T-helper 2 cell treated with Interferon-gamma antibody and Interleukin-4, amounts not matched to agents 5 μg/mL and 100 μg/mL, for 36 hours (primary cell): ENCODE results near the gene JAM3.
A peak's percentile ranks its signal among the peaks of the same experiment; 100 is the strongest.

ENCODE experiments used
- DNase-seq: peaks from one replicate; pipeline ENCODE4 v3.0.0; 2021; ENCODE audit warnings: low spot score
- H3K27ac Mint-ChIP-seq: one replicate; pipeline ENCODE4 v1.8.0; 2021; ENCODE audit warnings: mild to moderate bottlenecking, mixed read lengths
- H3K27me3 Mint-ChIP-seq: one replicate; pipeline ENCODE4 v1.8.0; 2021; ENCODE audit warnings: low read depth, mixed read lengths
- H3K36me3 Mint-ChIP-seq: one replicate; pipeline ENCODE4 v1.8.0; 2021; ENCODE audit warnings: low read depth, mixed read lengths
- H3K4me1 Mint-ChIP-seq: one replicate; pipeline ENCODE4 v1.8.0; 2021; ENCODE audit warnings: low read depth, mixed read lengths
- H3K4me3 Mint-ChIP-seq: one replicate; pipeline ENCODE4 v1.8.0; 2022; ENCODE audit warnings: mild to moderate bottlenecking, moderate library complexity, mixed read lengths
- H3K9me3 Mint-ChIP-seq: one replicate; pipeline ENCODE4 v1.8.0; 2021; ENCODE audit warnings: mixed read lengths

The JAM3 gene

DNA sequence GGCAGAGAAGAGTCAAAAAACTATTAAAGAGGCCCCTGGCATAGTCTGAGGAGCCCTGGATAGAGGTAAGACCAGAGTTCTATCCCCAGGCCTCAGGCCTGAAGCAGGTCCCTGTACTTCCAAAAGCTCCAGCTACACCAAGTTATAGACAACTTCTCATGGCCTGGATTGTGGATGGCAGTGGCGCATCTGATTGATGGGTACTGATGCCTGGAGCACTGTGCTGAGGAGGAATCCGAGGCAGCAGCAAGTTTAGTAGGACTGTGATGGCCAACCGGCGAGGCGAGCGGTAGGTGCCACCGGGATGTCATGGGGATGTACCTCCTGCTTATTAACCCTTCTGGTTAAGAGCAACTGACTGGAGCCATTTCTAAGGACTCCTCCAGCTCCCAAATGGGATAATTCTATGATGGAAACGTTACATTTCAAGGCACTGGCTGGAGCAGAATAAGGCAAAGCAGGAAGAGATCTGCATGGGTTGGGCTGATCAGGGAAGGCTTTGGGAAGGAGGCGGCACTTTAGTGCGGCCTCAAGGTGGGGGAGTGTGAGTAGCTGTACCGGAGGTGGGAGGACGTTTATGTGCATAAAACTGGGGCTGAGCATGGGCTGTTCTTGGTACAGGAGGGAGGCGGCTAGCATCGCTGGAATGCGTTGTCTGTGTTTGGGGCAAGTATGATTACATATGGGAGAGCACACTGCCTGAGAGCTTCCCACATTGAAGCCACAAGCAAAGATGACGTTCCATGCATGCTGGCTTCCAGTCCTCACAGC lies 24.2 kb upstream of the JAM3 start:
- Mint-ChIP-seq H3K9me3 (no peaks in the 10 kb centered on the region), H3K27me3 (peaks cover 12% of the 10 kb centered on the region), H3K27ac (no peak overlapping the region), H3K4me3 (no peak overlapping the region), H3K36me3 (no peaks in the 10 kb centered on the region), H3K4me1 (peaks cover 7% of the 10 kb centered on the region)
- DNase-seq: no peak

DNA sequence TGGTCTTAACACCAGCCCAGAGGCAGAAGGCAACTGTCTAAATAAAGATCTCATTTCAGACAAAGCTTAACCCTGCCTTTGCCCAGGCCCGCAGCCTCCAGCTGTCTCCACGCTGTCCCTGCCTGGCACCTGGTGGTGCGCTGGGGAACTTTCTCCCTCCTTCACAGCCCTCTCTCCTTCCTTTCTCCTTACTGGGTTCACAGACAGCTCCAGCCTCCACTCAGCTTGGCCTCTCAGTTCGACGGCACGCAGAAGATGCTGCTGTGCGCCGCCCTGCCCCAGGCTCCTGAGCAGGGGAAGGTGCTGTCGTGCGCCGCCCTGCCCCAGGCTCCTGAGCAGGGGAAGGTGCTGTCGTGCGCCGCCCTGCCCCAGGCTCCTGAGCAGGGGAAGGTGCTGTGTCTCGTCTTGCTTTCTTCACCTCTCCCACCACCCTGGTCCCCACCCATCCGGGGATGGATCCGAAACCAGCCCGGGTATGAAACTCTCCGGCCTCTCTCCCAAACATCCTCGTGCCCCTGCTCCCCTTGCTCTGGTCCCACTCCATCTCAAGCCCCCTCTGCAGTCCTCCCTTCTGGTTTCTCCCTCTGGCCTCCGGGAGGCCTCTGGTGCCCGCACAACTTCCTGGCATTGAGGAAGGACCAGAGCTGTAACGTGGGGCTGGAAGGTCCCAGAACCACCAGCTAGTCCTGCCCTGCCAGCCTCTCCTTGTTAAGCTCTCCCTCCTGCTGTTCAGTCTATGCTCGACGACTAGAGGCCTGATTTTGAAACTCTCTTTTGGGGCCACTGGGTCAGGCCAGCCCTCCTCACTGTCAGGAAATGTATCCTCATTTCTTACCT lies 22.9 kb upstream of the JAM3 start:
- H3K27me3 Mint-ChIP-seq: peaks cover 17% of the 10 kb centered on the region

DNA sequence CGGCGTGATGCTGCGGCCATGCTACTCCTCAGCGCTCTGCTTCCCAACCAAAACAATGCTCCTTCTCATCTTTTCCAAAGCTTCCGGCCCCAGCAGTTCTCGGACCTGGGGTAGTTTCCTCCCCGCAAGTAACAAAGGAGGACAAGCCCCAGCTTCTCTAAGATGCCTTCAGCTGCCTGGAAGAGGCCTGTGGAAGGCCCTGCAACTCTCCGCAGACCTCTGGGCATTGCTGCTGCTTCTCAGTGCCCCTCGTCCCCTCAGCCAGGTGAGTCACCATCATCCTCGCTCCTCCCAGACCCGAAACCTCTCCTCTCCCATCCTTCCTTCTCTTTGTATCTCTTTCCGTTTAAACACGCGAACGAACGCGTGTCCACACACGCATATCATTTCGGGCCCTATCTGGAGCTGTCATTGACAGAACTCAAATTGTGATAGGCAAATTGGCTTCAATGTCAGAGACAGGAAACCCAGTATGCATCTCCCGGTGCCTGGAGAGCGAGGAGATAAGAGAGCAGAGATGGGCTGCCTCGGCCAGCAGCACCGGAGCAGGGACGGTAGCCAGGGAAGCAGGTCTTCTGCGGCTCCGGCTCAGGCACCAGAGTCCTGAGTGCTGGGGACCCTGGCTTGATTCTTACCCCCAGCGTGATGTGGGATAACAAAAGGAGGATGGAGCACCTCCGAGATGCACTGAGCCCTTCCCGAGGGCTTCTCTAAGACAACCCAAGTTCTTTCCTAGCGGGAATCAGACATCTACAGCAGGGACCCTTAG lies 22.0 kb upstream of the JAM3 start:
- no peaks in the 10 kb centered on the region for H3K9me3 Mint-ChIP-seq
- peaks cover 10% of the 10 kb centered on the region for H3K4me1 Mint-ChIP-seq
- H3K27me3 Mint-ChIP-seq: peaks cover 17% of the 10 kb centered on the region
- H3K4me3 Mint-ChIP-seq: no peak overlapping the region
- no peak for DNase-seq
- H3K27ac Mint-ChIP-seq: no peak overlapping the region
- no peaks in the 10 kb centered on the region for H3K36me3 Mint-ChIP-seq

More for the DNA sequence above, 22.9 kb upstream of the JAM3 start:
- H3K9me3 Mint-ChIP-seq: no peaks in the 10 kb centered on the region
- no peak overlapping the region for H3K4me3 Mint-ChIP-seq
- H3K27ac Mint-ChIP-seq: no peak overlapping the region
- peaks cover 10% of the 10 kb centered on the region for H3K4me1 Mint-ChIP-seq
- no peaks in the 10 kb centered on the region for H3K36me3 Mint-ChIP-seq
- DNase-seq: no peak

DNA sequence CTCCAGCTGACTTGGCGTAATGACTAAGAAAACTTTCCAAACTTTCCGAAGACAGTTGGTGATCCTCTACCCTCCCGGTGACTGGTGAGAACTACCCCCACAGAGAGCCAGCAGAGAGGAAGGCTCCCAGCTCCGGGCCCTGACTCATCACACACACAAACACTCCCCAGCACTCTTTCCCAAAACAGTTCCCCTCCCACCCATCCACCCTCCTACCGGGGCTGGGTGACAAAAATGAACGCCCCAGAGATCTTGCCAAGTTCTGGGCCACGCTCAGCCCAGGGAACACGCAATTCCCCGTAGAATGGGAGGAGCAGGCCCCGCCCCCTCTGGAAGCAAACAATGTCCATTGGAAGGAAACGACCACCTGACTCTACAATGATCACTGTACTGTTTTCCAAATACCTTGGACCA lies 21.3 kb upstream of the JAM3 start:
- H3K4me1 Mint-ChIP-seq: peaks cover 10% of the 10 kb centered on the region
- no peak for DNase-seq

DNA sequence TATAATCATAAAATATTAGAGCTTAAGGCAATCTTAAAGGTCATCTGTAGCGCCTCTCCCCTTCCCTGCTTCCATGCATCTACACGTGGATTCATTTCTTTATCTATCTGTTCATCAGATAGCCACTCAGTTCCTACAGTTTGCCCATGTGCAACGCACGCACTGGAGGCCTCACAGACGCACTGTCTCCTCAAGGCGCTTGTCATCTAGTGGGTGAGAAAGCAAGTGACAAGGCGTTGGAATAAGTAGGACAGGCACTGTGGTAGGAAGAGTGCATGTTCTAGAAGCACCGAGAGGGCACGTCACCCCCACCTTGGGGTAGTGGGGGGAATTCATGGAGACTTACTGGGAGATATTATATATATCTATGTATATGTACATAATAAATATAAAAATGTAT lies 20.8 kb upstream of the JAM3 start:
- Mint-ChIP-seq H3K4me1 (peaks cover 10% of the 10 kb centered on the region), H3K27ac (no peak overlapping the region)

More for the DNA sequence above, 21.3 kb upstream of the JAM3 start:
- H3K9me3 Mint-ChIP-seq: no peaks in the 10 kb centered on the region
- H3K4me3 Mint-ChIP-seq: no peak overlapping the region
- peaks cover 17% of the 10 kb centered on the region for H3K27me3 Mint-ChIP-seq
- H3K36me3 Mint-ChIP-seq: no peaks in the 10 kb centered on the region
- no peak overlapping the region for H3K27ac Mint-ChIP-seq

DNA sequence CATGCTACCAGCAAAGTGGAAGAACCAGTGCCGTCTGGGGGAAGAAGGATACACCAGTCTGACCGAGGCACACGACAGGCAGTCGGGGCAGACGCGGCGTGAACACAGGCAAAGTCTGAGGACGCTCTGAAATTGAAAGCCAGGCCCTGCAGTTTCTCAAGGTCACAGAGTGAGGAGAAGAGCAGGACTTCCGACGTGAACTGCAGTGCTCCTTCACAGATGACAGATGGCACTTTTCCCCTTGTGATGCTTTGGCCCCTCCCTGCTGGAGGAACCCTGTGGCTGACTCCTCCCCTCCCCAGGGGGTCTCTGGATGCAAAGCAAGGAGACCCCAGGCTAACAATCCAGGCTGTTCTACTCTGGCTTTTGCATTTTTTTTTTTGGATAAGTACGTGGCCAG lies 19.6 kb upstream of the JAM3 start:
- H3K4me1 Mint-ChIP-seq: peaks cover 10% of the 10 kb centered on the region
- DNase-seq: no peak
- no peaks in the 10 kb centered on the region for H3K9me3 Mint-ChIP-seq
- no peaks in the 10 kb centered on the region for H3K36me3 Mint-ChIP-seq
- no peak overlapping the region for H3K4me3 Mint-ChIP-seq
- H3K27me3 Mint-ChIP-seq: peaks cover 17% of the 10 kb centered on the region
- H3K27ac Mint-ChIP-seq: no peak overlapping the region

More for the DNA sequence above, 20.8 kb upstream of the JAM3 start:
- H3K9me3 Mint-ChIP-seq: no peaks in the 10 kb centered on the region
- peaks cover 17% of the 10 kb centered on the region for H3K27me3 Mint-ChIP-seq
- DNase-seq: no peak
- no peaks in the 10 kb centered on the region for H3K36me3 Mint-ChIP-seq
- no peak overlapping the region for H3K4me3 Mint-ChIP-seq

DNA sequence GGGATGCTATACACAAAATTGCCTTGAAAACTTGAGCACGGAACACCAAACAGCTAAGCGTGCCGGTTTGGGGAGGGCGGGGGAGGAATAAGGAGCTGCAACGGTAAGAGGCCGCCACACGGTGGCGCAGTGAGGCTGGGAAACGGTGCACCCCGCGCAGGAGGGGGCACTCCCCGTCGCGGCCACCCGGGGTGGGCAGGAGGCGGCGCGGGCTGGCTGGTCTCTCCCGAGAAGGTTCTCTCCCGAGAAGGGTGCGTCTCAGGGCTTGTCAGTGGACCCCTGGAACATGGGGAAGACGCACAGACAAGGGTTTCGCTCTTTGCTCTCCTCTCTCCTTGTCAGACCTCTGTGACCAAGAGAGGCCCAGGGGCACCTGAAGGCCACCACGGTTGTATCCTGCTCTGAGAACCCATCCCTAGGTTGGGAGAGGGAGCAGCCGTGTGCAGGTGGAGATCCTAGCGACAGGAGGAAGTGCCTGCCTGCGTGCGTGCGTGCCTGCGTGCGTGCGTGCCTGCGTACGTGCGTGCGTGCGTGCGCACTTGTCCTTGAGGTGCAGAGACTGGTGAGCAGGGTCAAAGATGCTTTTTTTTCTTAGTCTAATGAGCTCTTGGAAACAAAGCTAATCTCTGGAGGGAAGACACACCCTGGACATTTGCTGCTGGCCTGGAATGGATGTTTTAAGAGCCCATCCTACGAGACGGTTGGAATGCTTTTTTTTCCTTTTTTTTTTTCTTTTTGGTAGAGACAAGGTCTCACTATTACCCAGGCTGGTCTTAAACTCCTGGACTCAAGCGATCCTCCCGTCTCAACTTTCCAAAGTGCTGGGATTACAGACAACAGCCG lies 18.1 kb upstream of the JAM3 start:
- peaks cover 17% of the 10 kb centered on the region for H3K27me3 Mint-ChIP-seq
- DNase-seq: peak; percentile 62
- no peak overlapping the region for H3K4me3 Mint-ChIP-seq
- no peak overlapping the region for H3K27ac Mint-ChIP-seq
- H3K9me3 Mint-ChIP-seq: no peaks in the 10 kb centered on the region
- no peaks in the 10 kb centered on the region for H3K36me3 Mint-ChIP-seq
- peaks cover 10% of the 10 kb centered on the region for H3K4me1 Mint-ChIP-seq

DNA sequence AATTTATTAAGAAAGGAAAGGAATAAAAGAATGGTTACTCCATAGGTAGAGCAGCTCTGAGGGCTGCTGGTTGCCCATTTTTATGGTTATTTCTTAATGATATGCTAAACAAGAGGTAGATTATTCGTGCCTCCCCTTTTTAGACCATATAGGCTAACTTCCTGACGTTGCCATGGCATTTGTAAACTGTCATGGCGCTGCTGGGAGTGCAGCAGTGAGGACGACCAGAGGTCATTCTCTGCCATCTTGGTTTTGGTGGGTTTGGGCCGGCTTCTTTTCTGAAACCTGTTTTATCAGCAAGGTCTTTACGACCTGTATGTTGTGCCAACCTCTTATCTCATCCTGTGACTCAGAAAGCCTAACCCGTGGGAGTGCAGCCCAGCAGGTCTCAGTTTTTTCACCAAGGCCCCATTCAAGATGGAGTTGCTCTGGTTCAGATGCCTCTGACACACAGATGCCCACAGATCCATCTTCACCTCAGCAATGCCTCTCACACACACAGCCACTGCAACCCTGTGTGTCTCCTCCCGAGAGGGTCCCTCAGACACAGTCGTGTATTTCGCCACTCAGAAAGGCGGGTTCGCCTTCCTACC lies 16.4 kb upstream of the JAM3 start:
- Mint-ChIP-seq H3K9me3 (no peaks in the 10 kb centered on the region), H3K4me3 (no peak overlapping the region)

DNA sequence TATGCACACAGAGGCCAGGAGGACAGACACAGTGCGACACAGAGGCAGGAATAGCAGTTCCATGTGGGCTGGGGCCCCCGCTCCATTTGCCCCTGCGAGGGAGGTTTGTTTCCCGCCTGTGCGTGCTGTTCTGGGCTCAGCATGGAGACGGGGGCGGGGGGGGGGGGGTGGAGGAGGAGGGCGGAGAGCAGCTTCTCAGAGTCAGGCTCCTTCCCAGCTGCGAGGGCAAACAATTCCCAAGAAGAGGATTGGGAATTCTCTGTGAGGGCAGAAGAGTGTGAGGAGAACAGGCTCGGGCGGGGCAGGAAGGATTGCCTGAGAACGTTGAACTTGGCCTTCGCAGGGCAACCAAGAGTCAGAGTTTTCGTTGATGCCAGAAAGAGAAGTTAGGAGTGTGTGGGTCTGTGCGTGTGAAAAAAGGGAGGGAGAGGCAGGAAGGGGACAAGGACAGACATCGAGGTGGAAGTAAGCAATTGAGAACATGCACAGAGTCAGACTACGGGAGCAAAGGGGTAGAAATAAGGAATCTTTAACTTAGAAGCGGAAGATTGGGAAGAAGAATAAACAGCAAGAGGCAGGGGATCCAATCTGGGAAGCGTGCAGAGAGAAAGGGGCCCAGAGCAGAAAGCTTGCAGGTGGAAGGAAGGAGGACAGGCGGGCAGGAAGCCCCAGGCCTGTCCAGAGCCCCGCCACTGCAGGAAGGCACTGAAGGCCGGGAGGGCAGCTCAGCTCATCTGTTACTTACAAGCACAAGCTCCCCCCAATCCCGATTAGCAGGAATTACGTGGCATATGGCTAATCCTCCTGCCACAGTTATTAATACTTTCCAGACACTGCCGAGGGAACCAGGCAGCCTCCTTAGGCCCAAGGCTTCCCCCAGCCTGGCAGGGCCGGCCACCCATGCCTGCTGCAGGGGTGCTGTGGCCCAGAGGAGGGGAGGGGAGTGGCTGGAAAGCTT lies 15.6 kb upstream of the JAM3 start:
- Mint-ChIP-seq H3K36me3 (peaks cover 3% of the 10 kb centered on the region), H3K4me3 (no peak overlapping the region), H3K9me3 (no peaks in the 10 kb centered on the region), H3K27ac (no peak overlapping the region), H3K27me3 (peaks cover 19% of the 10 kb centered on the region), H3K4me1 (peaks cover 12% of the 10 kb centered on the region)
- DNase-seq: no peak

More for the DNA sequence above, 16.4 kb upstream of the JAM3 start:
- peaks cover 6% of the 10 kb centered on the region for H3K4me1 Mint-ChIP-seq
- DNase-seq: no peak
- no peak overlapping the region for H3K27ac Mint-ChIP-seq
- peaks cover 17% of the 10 kb centered on the region for H3K27me3 Mint-ChIP-seq
- no peaks in the 10 kb centered on the region for H3K36me3 Mint-ChIP-seq

DNA sequence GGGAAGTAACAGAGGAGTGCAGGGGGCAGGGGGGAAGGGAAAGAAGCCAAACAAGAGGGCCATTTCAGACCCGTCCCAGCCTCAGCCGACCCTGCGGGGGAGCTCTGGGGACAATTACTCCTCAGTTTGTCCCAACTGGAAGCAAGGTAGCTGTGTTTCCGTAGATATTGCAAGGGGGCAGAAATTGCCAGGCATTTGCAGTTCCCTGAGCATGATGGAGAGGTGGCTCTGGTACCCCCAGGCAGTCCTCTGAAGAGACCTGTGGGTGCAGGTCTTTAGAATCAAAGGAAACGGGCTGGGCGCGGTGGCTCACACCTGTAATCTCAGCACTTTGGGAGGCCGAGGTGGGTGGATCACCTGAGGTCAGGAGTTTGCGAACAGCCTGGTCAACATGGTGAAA lies 13.8 kb upstream of the JAM3 start:
- DNase-seq: no peak
- Mint-ChIP-seq H3K27me3 (peaks cover 17% of the 10 kb centered on the region), H3K4me1 (peaks cover 20% of the 10 kb centered on the region), H3K27ac (no peak overlapping the region), H3K9me3 (no peaks in the 10 kb centered on the region), H3K4me3 (no peak overlapping the region), H3K36me3 (peaks cover 3% of the 10 kb centered on the region)

DNA sequence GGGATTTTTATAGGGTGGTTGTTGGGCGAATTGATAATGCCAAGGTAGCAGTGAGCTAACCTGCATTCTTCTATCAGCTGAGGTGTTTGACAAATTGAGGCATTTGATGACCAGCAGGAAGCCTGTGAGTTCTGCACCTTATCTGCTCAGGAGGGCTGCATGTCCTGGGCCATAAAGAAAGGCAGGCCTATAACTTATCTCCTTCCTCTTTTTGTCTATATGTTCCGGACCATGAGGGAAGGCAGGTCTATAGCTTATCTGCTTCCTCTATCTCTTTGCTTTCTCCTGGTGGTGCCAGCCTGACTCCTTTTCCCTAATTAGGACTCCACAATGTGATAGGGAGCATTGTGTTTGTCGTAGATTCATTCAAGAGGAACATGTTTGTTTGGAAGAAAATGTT lies 8.6 kb upstream of the JAM3 start:
- peaks cover 3% of the 10 kb centered on the region for H3K36me3 Mint-ChIP-seq
- H3K4me1 Mint-ChIP-seq: peaks cover 26% of the 10 kb centered on the region
- H3K9me3 Mint-ChIP-seq: no peaks in the 10 kb centered on the region
- no peak overlapping the region for H3K4me3 Mint-ChIP-seq
- H3K27ac Mint-ChIP-seq: no peak overlapping the region
- no peak for DNase-seq
- peaks cover 39% of the 10 kb centered on the region for H3K27me3 Mint-ChIP-seq
